ENCODE data around the gene SMG1.
A peak's percentile ranks its signal among the peaks of the same experiment; 100 is the strongest.
"Not testable (repeated sequence)": the region's sequence is repeated elsewhere in the genome, so short reads cannot be mapped to it uniquely, and the experiment has no call there.

SMG1 gene

DNA sequence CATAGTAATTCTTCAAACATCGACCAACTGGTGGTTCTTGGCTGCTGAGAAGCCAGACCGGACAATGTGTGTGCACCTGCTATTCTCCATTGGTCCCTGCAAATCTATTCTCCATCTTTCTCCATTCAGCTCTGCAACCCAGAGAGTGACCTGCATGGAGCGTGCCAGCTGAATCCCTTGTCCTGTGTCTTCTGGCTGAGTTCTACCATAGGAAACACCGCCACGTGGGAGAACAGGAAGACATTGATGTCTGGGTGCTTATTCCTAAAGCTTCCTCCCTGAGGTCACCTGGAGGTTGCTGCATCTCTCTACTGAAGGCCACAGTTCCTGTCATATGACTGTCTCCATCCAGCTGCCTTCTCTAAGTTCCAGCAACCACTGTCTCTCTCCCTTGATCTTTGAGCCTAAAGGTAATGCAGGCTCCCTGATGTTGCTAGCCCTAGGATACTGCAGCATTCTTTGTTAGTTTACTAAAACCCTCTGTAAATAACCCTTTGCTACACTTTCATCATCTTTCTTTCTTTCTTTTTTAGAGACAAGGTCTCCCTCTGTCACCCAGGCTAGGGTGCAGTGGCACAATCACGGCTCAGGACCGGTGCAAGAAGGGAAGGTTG is 10.6 kb upstream of the SMG1 start:
- TF ChIP-seq, protein P1, sequence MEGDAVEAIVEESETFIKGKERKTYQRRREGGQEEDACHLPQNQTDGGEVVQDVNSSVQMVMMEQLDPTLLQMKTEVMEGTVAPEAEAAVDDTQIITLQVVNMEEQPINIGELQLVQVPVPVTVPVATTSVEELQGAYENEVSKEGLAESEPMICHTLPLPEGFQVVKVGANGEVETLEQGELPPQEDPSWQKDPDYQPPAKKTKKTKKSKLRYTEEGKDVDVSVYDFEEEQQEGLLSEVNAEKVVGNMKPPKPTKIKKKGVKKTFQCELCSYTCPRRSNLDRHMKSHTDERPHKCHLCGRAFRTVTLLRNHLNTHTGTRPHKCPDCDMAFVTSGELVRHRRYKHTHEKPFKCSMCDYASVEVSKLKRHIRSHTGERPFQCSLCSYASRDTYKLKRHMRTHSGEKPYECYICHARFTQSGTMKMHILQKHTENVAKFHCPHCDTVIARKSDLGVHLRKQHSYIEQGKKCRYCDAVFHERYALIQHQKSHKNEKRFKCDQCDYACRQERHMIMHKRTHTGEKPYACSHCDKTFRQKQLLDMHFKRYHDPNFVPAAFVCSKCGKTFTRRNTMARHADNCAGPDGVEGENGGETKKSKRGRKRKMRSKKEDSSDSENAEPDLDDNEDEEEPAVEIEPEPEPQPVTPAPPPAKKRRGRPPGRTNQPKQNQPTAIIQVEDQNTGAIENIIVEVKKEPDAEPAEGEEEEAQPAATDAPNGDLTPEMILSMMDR (conservative IDR thresholded peaks at IDR 0.05; ENCODE audit: low read depth) = no peak
- H3K27ac ChIP-seq = no peak overlapping the region
- ChIA-PET CTCF (interaction anchor here (0.5 to 0.6 kb wide), 3 partner anchors 47 to 369 kb away, joined by 3 to 4 read pairs (median 3); partner anchors contain the start of gene TMC7), POLR2A (ENCODE audit: low non-redundant PET) (no interaction called here)
- no peak for DNase-seq (ENCODE audit: low spot score)

DNA sequence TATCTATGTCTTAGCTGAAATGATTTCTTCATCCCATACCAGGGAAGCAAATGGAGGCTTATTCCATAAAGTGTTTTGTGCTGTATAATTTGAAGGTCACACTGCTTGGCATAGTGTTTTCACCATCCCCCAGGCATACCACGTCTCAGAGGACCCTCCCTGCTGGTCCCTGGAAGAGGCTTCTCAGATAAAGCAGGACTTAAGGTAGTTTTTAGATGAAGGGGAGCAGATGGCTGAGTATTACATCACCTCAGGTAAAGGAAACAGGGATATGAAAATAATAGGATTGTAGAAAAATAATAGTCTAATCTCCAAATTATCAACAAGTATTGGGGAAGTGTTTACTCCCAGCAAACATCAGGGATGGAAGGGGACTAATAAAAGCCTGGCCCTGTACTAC is 7.3 kb upstream of the SMG1 start:
- DNase-seq (ENCODE audit: low spot score) = no peak
- TF ChIP-seq, protein P1 (conservative IDR thresholded peaks at IDR 0.05; ENCODE audit: low read depth) = no peak
- CTCF ChIA-PET = no interaction called here
- peak overlapping the region; percentile 68; the same call in 1 of the 2 replicates for H3K27ac ChIP-seq
- POLR2A ChIA-PET (ENCODE audit: low non-redundant PET) = no interaction called here

DNA sequence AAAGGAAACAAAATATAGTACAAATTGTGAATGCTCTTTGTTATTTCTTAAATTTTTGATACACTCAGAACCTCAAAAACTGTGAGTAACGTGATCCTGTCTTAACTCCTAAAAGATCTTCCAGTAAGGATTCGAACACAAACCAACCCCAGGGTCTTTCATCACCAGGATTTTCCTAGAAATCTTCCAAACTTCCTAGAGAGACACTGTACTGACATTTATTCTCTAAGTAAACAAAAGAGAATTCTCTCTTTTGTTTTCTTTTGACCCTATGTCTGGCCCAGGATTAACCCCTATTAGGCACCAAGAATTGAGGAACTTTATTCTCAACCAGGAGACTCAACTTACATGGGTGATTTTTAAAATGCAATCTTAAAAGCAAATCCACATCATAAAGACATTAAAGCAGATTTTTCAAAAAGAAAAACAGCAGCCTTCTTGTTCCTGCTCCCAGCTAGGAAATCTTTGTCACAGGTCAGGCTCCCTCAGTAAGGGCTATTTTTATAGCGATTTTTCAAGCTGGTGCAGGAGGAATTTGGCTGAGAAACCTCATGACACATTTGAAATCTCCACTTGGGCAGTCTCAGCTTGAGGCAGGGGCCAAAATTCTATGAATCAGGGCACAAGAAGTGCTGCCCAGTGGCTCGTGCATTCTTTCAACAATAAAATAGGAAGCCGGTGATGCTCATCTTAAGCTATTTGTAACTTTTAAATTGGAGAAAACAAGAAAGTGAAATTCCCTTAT is 6.2 kb upstream of the SMG1 start:
- ChIA-PET POLR2A (ENCODE audit: low non-redundant PET) (no interaction called here), CTCF (interaction anchor here (0.7 kb wide), 1 partner anchor 36 kb away, joined by 4 read pairs; no protein-coding TSS in a partner anchor)
- peak overlapping the region; percentile 68 for H3K27ac ChIP-seq
- TF ChIP-seq, protein P1 (conservative IDR thresholded peaks at IDR 0.05; ENCODE audit: low read depth) = no peak
- no peak for DNase-seq (ENCODE audit: low spot score)

DNA sequence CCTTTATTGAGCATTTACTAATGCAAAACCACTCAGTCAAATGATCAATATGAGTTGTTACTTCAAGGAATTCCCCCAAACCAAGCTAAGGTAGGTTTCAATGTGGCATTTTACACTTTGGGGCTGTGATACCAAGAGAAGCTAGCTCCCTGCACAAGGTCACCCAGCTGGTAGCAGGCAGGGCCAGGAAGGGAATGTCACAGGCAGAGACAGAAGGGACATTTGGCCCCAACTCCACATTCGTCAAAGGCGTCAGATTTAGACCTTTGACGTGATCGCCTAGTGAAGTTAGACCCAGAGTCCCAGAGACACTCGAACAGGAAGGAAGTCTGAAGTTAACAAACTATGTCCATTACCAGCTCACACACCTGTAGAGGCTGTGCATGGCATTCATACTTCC is 5.5 kb upstream of the SMG1 start:
- no peak for DNase-seq (ENCODE audit: low spot score)
- ChIA-PET POLR2A (ENCODE audit: low non-redundant PET) (no interaction called here), CTCF (interaction anchor here (0.7 kb wide), 1 partner anchor 590 kb away, joined by 5 read pairs; the partner anchor contains the start of gene GDE1)
- H3K27ac ChIP-seq = peak overlapping the region; percentile 44; the same call in 1 of the 2 replicates
- TF ChIP-seq, protein P1 (conservative IDR thresholded peaks at IDR 0.05; ENCODE audit: low read depth) = no peak

DNA sequence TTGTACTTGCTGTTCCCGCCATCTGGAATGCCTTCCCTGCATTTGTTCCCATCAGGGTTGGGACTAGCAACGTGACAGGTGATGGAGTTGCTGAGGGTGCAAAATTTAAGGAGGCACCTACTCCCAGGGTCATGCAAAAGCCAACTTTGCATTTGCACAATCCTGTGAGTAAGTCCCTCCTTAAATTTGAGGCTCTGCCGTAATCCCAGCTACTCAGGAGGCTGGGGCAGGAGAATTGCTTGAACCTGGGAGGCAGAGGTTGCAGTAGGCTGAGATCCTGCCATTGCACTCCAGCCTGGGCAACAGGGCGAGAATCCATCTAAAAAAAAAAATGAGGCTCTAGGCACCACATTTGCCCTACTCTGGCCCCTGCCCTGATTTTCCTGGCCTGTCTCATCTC is 3.9 kb upstream of the SMG1 start:
- CTCF ChIA-PET; DNase-seq (ENCODE audit: low spot score); POLR2A ChIA-PET (ENCODE audit: low non-redundant PET); H3K27ac ChIP-seq: not testable (repeated sequence)

DNA sequence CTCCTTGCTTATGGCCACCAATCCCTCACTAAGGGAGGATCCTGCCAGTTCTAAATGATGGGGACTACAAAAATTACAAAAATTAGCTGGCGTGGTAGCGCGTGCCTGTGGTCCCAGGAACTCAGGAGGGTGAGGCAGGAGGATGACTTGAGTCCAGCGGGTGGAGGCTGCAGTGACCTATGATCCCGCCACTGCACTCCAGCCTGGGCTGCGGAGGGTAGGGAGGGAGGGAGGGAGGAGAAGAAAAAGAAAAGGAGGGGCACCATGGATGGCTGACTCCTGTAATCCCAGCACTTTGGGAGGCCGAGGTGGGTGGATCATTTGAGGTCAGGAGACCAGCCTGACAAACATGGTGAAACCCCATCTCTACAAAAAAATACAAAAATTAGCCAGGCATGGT is 1.9 kb upstream of the SMG1 start:
- CTCF ChIA-PET; DNase-seq (ENCODE audit: low spot score): not testable (repeated sequence)
- H3K27ac ChIP-seq = peak overlapping the region; percentile 23; the same call in 1 of the 2 replicates
- POLR2A ChIA-PET (ENCODE audit: low non-redundant PET) = interaction anchor here (0.6 kb wide), 1 partner anchor 31 kb away, joined by 3 read pairs; no protein-coding TSS in a partner anchor

DNA sequence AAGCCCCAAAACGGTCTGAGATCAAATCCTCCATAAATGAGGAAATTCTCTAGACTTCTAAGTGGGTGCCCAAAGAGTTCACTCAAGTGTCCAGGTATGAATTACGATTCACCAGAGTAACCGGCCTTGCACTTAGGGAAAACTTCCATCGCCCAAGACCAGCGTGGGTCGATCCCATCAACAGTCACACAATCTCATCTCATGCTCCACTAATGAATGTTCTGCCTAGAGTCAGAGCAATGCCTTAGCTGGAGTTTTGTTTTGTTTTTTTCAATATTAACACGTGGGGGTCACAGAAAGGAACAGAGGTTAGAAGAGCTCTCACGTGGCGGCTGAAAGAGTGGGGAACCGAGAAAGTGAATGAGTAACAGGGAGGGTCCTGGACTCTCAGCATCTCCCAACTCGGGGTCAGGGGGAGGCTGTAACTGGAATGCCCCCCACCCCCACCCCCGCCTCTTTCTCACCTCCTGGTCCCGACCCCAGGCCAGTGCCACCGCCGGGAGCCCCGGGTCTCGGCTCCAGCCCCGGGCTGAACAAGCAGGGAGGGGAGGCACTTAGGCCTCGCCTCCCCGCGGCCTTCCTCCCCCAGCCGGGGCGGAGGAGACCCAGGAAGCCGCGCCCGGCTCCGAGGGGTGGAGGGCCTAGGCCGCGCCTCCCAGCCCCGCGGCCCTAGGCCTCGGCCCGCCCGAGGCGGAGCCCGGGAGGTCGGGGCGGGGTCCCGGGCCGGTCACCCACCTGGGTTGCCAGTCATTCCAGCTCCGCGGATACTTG is 808 bp downstream of the SMG1 start:
- POLR2A ChIA-PET (ENCODE audit: low non-redundant PET) = interaction anchor here (0.6 kb wide), 1 partner anchor 10 kb away, joined by 9 read pairs; no protein-coding TSS in a partner anchor
- DNase-seq (ENCODE audit: low spot score) = peak; percentile 18
- CTCF ChIA-PET = not testable (repeated sequence)
- H3K27ac ChIP-seq = peak overlapping the region; percentile 97

DNA sequence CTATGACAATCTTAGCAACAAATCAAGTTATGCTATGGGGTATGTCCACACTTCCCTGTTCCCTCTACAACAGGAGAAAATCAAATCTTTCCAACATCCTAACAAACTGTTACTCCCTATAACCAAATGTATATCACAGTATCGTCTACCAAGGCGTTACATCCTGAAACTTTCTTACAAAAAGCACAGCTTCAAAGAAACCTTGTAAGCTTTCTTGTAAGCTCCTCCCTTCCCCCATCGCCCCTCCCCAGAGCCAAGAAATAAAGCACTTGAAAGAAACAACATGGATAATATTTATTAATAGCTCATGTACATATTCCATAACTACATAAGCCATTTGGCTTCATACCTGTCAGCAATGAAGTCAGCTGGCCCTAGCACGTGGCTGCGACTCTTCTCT is 2.3 kb downstream of the SMG1 start:
- POLR2A ChIA-PET (ENCODE audit: low non-redundant PET); CTCF ChIA-PET; DNase-seq (ENCODE audit: low spot score); H3K27ac ChIP-seq: not testable (repeated sequence)

DNA sequence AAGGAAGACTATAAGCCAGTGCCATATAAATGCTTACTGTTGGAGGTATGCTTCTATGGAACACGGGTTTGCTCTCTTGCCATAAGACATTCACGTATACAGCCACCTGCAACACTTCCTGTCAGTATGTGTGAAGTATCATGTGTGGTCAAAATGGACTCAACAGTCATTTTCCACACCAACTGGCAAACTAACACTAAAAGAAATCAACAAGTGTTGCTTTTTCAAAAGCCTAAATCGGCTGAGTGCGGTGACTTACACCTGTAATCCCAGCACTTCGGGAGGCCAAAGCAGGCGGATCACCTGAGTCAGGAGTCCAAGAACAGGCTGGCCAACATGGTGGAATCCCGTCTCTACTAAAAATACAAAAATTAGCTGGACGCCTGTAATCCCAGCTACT is 3.1 kb downstream of the SMG1 start:
- POLR2A ChIA-PET (ENCODE audit: low non-redundant PET); CTCF ChIA-PET; H3K27ac ChIP-seq; DNase-seq (ENCODE audit: low spot score): not testable (repeated sequence)

DNA sequence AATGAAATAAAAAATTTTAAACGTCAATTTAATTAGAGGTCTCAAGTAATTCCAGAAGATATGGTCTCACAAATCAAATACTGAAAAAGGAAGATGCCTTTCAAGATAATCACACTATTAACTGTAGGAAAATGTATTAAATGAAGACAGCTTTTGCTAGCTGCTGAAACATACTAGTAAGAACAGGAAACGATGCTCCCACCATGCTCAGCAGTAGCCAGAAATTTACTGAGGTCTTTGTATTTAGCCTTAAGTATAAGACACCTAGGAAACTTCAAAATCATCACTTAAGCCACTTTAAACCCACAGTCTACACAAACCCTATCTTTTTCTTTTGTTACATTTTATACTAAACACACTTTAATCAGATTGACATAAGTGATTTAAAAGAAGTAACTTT is 16.6 kb downstream of the SMG1 start:
- H3K27ac ChIP-seq; CTCF ChIA-PET; DNase-seq (ENCODE audit: low spot score); POLR2A ChIA-PET (ENCODE audit: low non-redundant PET): not testable (repeated sequence)

DNA sequence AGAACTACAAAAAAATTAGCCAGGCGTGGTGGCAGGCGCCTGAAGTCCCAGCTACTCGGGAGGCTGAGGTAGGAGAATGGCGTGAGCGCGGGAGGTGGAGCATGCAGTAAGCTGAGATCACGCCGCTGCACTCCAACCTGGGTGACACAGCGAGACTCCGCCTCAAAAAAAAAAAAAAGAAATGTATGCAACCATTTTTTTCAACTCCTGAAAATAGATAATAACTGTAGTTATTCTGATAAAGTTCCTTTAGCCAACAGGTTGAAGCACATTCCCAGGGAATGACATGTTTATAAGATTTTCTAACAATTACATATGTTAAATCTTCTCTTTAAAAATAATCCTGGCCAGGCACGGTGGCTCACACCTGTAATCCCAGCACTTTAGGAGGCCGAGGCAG is 17.5 kb downstream of the SMG1 start:
- DNase-seq (ENCODE audit: low spot score); POLR2A ChIA-PET (ENCODE audit: low non-redundant PET); H3K27ac ChIP-seq; CTCF ChIA-PET: not testable (repeated sequence)

DNA sequence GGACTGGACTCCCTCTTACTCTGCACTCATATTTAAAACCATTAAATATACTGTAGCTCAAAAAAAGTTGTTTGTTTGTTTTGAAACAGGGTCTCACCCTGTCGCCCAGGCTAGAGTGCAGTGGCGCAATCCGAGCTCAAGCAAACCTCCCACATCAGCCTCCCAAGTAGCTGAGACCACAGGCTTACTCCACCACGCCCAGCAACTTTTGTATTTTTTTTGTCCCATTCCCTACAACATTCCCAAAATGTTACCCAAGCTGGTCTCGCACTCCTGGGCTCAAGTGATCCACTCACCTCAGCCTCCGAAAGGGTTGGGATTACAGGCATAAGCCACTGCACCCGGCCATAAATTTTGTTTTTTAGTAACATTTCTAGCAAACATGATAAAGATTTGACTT is 23.4 kb downstream of the SMG1 start:
- DNase-seq (ENCODE audit: low spot score); H3K27ac ChIP-seq; POLR2A ChIA-PET (ENCODE audit: low non-redundant PET): not testable (repeated sequence)
- CTCF ChIA-PET = interaction anchor here (0.6 kb wide), 1 partner anchor 406 kb away, joined by 6 read pairs; no protein-coding TSS in a partner anchor

Data from RWPE1 (cell line).